NCI-H2081 (cell line): Measurements from ENCODE around the gene DHRS2.
"Not testable (repeated sequence)": the region's sequence is repeated elsewhere in the genome, so short reads cannot be mapped to it uniquely, and the experiment has no call there.

ENCODE experiments used
- DNase-seq, 2 experiments: peaks; one replicate each; lab custom pipeline; 2025; lab: John Stamatoyannopoulos, UW

The DHRS2 gene, protein sequence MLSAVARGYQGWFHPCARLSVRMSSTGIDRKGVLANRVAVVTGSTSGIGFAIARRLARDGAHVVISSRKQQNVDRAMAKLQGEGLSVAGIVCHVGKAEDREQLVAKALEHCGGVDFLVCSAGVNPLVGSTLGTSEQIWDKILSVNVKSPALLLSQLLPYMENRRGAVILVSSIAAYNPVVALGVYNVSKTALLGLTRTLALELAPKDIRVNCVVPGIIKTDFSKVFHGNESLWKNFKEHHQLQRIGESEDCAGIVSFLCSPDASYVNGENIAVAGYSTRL

DNA sequence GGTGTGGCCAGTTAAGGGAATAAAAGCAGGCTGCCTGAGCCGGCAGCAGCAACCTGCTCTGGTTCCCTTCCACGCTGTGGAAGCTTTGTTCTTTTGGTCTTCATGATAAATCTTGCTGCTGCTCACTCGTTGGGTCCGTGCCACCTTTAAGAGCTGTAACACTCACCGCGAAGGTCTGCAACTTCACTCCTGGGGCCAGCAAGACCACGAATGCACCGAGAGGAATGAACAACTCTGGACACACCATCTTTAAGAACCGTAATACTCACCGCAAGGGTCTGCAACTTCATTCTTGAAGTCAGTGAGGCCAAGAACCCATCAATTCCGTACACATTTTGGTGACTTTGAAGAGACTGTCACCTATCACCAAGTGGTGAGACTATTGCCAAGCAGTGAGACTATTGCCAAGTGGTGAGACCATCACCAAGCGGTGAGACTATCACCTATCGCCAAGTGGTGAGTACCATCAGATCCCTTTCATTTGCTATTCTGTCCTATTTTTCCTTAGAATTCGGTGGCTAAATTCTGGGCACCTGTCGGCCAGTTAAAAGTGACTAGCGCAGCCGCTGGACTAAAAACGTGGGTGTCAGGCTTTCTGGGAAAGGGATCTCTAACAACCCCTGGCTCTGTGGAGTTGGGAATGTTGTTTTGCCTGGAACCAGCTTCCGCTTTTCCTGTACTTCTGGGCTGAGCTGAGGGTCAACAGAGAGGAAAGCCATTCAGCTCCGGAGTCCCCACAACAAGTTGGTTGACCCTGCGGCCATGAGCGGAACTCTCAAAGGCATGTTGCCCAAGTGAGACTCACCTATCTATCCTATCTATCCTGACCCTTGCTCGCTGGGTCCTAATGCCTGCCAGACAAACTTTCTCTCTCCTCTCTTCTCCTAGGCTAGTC lies at the start of gene DHRS2:
Gene DHRS2, plus strand, starts transcription at position 48 of the 895 bp plus-strand sequence. CDS start 2,501 bp downstream, outside the sequence.
- DNase-seq: no peak

DNA sequence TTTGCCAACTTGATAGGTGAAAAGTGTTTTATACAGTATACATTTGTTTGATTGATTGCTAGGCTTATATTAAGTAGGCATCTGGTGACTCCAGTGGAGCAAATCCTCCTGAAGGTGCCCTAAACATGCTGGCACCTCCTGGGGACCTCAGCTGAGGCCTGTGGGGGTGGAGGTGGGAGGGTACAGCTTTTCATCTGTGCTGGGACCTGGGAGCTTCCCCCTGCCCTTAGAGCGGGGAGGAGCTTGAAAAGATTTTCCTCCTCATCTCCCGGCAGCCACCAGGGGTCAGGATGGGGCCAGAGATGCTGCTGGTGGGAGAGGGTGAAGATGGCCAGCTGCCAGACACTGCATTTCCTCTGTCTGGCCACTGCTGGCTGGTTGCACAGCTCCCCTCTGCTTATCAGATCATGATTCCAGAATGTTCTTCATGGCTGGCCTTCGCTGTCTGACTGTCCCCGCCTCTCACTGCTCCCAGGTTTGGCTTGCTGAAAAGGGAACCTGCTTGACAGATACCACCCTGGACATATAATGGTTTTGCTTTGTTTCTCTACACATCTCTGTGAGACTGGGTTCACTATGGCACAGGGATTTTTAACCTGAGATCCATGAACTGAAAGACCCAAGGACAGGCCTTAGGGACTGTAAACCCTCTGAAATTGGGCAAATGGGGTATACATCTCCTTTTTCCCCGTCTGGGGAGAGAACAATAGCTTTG lies 47.1 kb upstream of the DHRS2 start:
- peak; percentile 81 to 86 for DNase-seq

DNA sequence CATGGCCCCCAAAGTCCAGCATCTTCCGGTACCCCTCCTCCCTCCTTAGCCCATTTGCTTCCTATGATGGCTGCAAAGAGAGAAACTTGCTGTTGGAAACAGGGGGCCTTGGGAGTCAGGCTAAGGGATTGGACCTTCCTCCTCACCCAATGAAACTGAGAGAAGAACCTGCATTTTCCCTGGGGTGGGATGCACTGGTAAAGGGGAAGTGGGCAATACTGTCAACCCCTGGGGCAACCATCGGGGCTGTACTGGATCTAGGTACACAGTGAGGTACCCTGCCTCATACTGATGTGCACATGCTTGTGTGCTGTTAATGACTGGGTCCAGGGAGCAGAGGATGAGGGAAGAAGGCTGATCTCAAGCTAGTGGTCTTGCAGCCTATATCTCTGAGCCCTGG lies 46.6 kb upstream of the DHRS2 start:
- no peak for DNase-seq

DNA sequence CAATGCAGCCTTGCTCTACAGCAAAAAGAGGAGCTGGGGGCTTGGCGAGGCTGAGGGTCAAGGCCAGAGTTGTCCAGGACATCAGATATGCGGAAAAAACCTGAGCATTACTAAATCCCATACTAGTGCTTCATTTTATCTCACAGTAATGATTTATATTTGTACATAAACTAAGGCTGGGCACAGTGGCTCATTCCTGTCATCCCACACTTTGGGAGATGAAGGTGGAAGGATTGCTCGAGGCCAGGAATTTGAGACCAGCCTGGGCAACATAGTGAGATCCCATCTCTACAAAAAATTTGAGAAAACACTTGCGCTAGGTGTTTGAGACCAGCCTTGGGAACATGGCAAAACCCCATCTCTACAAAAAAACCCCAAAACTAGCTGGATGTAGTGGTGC lies 46.0 kb upstream of the DHRS2 start:
- no peak for DNase-seq

DNA sequence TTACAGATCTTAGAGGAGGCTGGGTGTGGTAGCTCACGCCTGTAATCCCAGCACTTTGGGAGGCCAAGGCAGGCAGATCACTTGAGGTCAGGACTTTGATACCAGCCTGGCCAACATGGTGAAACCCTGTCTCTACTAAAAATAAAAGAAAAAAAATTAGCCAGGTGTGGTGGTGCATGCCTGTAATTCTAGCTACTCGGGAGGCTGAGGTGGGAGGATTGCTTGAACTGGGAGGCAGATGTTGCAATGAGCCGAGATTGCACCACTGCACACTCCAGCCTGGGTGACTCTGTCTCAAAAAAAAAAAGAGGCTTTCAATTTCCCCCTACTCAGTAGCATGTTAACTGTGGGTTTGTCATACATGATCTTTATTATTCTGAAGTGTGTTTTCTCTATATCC lies 42.0 kb upstream of the DHRS2 start:
- DNase-seq: not testable (repeated sequence)

DNA sequence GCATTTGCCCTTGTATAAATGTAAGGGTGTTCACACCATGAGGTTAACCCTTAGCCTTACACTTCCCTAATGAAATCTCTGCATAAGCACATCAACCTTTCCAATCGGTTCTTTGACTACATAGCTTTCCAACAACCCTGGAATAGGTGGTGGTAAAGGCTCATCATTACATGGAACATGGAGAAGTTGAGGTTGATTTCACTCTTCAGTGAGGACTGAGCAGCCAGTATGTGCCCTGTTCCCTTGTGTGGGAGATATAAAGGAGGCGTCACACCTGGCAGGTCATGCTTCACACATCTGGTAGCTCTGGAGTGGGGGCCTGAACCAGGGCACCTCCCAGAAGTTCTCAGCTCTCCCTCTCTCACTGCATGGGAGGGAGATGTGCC lies 35.8 kb upstream of the DHRS2 start:
- DNase-seq: no peak

DNA sequence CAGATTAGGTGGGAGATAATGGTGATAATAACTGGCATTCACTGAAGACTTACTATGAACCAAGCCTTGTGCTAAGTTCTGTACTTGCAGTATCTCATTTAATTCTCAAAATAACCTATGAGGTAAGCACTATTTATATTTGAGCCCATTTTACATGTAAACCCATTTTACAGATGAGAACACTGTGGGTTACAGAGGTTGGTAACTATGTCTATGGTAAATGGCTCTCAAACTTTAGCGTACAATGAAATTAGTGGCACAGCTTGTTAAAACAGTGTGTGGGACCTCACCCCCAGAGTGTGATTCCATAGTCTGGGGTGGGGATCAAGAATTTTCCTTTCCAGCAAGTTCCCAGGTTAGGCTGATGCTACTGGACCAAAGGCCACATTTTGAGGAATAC lies 35.4 kb upstream of the DHRS2 start:
- DNase-seq: no peak

DNA sequence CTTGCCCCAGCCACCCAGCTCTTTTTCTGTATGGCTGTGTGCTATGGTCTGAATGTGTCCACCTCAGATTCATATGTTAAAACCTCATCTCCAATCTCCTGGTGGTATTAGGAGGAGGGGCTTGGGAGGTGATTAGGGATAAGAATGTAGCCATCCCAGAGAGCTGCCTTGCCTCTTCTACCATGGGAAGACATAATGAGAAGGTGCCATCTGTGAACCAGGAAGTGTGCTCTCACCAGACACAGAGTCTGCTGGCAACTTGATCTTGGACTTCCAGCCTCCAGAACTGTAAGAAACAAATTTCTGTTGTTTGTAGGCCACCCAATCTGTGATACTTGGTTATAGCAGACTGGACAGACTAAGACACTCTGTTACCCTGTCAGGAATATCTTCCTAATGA lies 34.7 kb upstream of the DHRS2 start:
- DNase-seq: no peak

DNA sequence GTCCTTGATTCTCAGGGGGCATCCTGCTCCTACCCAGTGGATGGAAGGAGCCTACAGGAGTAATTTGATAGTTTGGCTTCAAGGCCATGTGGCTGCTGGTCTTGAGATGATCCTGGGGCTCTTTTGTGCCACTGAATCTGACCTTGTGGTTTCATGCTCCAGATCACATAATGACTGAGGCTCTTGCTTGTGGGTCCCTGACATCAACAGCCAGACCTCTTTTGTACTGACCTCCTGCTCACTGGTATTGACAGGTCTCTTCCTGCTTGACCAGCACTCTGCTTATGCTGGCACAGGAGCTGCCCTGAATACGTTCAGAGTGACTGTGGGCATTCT lies 34.4 kb upstream of the DHRS2 start:
- DNase-seq: no peak

DNA sequence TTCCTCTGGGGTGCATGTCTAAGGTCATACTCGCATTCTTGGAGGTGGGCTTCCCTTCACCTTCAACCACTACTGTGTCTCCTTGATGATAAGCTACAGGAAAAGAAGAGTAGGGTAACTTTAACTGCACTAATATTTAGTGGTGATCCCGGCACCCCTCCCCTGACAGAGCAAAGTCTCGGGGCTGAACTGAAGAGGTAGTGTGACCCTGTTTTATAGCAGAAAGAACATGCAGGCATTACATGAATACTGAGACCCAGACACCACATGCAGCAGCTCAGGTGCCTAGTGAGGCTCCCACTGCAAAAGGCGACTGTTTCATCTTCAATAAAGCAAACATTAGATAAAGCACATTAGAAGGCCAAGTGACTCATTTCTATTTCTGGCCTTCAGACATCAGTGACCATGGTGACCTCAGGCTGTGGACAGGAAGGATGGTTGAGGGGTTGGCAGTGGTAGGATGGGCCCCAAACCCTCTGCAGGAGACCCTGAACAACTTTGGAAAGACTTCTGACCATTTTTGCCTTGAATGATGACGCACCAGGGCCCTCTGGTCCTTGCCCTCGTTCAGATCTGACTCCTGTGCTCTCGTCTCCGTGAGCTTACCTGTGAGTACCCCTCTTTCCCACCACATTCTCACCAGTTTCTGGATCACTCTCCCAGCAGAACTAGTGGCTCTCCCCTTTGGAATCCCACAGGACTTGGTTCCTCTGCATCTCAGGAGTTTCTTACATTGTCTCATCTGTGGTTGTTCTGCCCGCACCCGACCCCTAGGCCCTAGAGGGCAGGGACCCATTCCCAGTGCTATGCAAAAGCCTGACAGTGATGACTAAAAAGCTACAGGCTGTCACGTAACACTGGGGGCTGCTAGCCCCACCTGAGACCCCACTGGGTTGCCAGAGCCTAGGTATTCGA lies 33.7 kb upstream of the DHRS2 start:
- no peak for DNase-seq

DNA sequence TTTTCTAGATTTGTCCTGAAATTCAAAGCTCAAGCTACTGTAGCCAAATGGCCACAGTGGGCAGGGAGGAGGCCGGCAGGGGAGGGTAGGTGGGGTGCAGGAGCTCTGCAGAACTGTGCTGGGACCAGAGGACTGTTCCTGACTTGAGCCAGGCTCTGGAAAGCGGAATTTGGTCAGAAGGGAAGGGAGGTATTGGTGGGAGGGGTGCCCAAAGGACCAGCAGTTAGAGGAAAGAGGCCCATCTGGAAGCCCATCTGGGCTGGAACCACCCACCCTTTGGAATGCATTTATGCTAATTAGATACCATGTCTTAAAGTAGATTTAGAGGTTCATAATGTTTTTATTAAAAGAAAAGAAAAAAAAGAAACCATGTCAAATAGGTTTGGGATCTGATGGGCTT lies 33.1 kb upstream of the DHRS2 start:
- no peak for DNase-seq

DNA sequence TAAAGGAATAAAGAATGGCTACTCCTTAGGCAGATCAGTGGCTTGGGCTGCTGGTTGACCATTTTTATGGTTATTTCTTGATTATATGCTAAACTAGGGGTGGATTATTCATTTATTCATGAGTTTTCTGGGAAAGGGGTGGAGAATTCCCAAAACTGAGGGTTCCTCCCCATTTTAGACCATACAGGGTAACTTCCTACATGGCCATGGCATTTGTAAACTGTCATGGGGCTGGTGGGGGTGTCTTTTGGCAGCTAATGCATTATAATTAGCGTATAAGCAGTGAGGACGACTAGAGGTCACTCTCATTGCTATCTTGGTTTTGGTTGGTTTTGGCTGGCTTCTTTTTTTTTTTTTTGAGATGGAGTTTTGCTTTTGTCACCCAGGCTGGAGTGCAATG lies 32.0 kb upstream of the DHRS2 start:
- no peak for DNase-seq

DNA sequence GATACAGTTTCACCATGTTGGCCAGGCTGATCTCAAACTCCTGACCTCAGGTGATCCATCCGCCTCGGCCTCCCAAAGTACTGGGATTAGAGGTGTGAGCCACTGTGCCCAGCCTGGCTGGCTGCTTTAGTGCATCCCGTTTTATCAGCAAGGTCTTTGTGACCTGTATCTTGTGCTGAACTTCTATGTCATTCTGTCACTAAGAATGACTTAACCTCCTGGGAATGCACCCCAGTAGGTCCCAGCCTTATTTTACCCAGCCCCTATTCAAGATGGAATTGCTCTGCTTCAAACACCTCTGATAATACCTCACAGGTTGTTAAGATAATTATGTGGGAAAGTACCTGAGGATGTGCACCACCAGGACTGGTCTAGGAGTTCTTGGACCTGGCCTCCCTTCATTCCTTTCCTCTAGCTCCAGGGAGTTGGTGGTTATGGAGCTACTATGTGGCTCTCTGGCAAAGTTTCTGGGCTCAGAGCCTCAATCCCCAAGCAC lies 31.4 kb upstream of the DHRS2 start:
- no peak for DNase-seq

DNA sequence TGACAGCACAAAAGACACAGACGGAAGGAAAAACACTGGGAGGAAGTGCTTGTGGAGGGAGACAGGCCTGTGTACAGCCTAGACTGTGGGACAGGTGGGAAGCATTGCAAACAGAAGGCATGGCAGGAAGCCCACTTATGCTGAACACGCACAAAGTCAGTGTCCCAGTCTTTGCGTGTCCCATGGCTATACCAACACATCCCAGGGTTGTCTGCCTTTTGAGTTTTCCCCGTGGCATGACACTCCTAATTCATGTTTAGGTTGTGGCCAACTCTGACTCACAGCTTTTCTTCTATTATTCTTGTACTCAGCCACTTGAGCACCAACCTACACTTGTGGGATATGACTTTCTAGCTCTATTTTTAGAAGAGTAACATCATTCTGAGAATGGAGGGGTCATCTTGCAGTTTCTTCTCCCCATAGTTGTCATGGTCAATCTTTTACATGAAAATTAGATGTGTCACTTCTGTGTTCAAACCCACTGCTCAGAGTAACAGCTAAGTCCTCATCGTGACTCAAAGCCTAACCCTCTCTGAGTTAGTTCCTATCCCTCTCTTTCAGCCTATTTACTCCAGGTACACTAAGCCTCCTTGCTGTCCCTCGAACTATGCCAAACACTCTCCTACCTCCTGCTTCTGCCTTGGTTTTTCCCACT lies 30.1 kb upstream of the DHRS2 start:
- DNase-seq: no peak

DNA sequence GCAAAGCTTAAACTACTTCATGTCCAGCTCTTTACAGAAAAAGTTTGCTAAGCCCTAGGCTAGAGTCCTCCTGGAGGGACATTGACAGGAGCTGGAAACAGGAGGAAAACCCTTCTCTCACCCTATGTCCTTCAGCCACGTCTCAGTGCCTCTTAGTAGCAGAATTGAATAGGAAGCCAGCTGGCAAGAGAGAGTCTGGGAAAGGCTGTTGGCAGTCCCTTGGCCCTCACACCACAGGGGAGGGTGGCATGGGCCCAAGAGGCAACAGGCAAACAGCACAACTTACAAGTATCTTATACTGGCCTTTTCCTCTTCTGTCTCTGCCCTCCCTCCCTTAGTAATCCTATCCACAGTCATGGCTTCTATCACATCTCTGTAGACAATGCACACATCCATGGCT lies 27.7 kb upstream of the DHRS2 start:
- DNase-seq: no peak

DNA sequence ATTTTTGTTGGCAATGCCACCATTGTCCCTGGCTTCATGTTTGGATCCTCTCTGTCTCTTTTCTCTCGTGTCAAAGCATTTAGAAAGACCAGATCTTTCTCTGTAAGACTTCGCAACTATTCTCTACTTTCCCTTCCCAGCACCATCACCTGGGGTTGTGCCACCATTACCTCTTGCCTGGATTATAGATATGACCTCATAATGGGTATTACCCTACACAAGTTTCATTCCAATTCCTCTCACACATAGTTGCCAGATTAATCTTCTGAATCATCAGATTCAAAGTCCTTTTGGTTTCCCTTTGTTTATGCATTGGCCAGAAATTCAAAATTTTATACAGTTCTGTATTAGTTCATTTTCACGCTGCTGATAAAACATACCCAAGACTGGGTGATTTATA lies 27.2 kb upstream of the DHRS2 start:
- no peak for DNase-seq

DNA sequence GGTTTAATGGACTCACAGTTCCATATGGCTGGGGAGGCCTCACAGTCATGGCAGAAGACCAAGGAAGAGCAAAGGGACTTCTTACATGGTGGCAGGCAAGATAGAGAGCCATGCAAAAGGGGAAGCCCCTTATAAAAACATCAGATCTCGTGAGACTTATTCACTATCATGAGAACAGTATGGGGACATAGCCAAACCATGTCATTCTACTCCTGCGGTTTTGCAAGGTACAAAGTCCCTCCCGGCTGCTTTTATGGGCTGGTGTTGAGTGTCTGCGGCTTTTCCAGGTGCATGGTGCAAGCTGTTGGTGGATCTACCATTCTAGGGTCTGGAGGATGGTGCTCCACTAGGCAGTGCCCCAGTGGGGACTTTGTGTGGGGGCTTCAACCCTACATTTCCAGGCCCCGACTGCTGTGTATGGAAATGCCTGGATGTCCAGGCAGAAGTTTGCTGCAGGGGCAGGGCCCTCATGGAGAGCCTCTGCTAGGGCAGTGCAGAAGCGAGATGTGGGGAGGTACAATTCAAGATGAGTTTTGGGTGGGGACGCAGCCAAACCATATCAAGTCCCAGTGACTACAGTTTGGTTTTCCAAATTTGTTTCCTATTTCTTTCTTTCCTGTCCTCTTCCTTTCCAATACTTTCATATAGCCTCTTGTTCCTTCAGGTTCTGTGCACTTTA lies 26.6 kb upstream of the DHRS2 start:
- DNase-seq: not testable (repeated sequence)

DNA sequence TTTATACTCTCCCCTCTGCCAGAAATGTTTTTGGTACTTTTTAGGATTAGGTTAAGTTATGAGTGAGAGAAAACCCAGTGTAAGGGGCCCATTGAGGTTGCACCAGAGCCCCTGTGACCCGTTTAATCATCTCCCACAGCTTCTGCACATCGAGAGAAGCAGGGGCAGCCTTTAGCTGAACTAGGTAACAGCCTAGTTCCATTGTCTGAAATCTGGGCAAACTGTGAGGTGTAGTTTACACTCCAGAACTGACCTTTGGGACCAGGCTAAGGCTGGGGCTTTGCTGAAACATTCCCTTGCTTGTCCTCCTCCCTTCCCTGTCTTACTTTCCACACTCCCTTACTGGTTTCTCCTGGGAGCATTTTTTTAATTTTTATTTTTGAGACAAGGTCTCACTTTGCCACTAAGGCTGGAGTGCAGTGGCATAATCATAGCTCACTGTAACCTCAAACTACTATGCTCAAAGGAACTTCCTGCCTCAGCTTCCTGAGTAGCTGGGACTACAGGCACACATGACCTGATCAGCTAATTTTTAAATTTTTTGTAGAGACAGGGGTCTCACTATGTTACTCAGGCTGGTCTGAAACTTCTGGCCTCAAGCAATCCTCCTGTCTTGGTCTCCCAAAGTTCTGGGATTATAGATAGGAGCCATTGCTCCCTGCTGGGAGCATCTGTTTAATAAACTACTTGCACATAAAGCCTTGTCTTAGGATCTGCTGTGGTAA lies 25.9 kb upstream of the DHRS2 start:
- no peak for DNase-seq

DNA sequence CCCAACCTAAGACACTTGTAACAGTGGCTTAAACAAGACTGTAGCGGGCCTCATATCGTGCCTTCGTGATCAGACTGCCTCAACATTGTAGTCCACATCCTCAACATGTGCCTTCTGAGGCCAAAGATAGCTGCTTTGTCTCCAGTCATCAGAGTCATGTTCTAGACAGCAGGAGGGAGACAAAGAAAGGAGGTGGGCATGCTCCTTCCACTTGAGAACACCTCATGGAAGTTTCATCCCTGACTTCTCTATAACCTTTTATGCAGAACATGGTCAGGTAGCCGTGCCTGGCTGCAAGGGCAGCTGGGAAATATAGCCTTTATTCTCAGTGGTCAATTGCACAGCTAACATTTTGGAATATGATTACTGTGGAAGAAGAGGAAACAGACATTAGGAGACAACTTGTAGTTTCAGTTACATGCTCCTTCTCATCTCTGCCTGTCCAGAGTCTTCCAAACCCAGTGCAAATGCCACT lies 25.3 kb upstream of the DHRS2 start:
- no peak for DNase-seq

DNA sequence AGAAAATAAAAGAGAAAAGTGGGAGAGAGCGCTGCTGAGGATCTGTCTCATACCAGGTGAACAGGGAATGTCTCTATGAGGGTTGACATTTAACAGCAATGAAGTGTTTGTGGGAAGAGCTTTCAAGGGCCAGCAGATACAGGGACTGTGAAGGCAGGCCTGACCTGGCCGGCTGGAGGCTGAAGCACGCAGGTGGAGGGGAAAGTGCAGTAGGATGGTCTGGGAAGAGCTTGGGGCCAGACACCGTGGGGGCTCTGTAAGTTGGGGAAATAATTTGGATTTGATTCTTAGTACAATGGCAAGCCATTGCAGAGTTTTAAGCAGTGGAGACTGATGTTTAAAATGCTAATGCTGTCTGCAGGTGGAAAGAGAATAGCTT lies 23.8 kb upstream of the DHRS2 start:
- no peak for DNase-seq
